ENCODE measurements around the gene DNAJC11. TPM values are rescaled to one million over a fixed set of nuclear protein-coding genes. Genes with fewer than 3 reads are reported as not detected.

The DNAJC11 gene
- total and polyA plus RNA-seq, 2 experiments from 2014 or later, result 64.7 to 67.9 TPM

- Histone ChIP-seq H3K27me3 (no peaks in the 10 kb centered on the region), H3K9me3 (ENCODE audit: low read depth) (no peaks in the 10 kb centered on the region), H3K4me1 (ENCODE audit: low read depth) (no peaks in the 10 kb centered on the region), H3K36me3 (peaks cover 3% of the 10 kb centered on the region), H3K27ac (no peak overlapping the region), H3K4me3 (no peak overlapping the region)
- DNase-seq (ENCODE audit: low read depth in 1 of 2, low spot score in 1 of 2), result no peak
- TF ChIP-seq CTCF (IDR thresholded peaks at IDR 0.05; ENCODE audit: low read depth, low read length), result no peak
Observed at GRCh38 chr1:6658359-6659060, 43.1 kb downstream of the DNAJC11 start.

DNA sequence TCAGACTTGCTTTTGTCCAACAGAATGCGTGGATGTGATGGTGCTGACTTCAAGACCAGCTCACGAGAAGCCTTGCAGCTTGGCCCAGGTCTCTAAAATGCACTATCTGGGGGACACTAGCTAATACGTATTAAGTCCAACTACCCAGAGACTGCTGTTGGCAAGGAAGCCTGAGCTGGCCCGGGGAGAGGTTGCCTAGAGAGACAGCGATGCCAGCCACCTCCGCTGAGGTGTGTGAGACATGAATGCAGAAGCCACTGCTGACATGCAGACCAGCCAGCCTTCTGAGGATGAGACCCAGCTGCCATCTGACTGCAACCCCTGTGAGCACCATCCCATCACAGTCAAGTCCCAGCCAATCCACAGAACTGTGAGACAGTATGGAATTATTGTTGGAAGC lies 44.5 kb downstream of the DNAJC11 start:
- no peak for TF ChIP-seq CTCF (IDR thresholded peaks at IDR 0.05; ENCODE audit: low read depth, low read length)
- Histone ChIP-seq H3K9me3 (ENCODE audit: low read depth) (no peaks in the 10 kb centered on the region), H3K27me3 (no peaks in the 10 kb centered on the region), H3K27ac (no peak overlapping the region), H3K36me3 (peaks cover 7% of the 10 kb centered on the region), H3K4me3 (no peak overlapping the region), H3K4me1 (ENCODE audit: low read depth) (no peaks in the 10 kb centered on the region)
- no peak for DNase-seq (ENCODE audit: low read depth in 1 of 2, low spot score in 1 of 2)

DNA sequence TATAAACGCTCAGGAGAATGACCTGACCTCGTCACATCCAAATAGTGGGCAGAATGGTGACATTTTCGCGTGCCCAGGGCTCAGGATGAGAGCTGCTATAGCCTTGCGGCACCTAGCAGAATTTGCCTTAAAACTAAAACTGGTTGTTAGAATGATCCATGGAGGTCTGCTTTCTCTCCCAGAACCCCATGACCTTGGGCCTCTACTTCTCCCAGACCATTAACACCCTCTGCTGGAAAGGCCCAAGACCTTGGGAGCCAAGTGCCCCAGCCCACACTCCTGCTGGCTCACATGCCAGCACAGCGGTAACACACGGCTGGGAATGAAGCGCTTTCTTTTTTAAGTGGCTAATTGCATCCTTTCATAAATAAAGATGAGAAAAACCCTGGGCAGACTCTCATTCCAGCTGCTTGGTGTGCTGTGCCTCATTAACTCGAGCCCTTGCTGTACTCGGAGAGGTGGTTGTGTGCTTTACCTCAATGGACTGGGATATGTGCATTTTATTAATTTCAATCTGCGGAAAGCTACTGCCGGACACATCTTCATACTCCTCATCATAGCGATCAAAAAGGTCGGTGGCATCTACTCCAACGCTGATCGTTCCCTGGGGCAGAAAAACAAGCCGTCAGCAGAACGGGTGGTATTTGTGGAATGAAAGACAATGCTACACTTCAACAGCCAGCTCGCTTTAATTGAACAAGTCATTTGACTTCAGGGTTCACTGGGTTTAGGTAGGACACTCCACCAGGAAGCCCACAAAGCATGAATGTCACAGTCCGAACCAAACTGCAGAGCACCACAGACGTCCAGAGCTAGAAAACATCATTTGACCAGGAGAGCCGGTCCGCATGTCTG lies 48.0 kb downstream of the DNAJC11 start:
- H3K4me1 ChIP-seq (ENCODE audit: low read depth), result no peaks in the 10 kb centered on the region
- H3K4me3 ChIP-seq, result no peak overlapping the region
- peaks cover 7% of the 10 kb centered on the region for H3K36me3 ChIP-seq
- H3K9me3 ChIP-seq (ENCODE audit: low read depth), result no peaks in the 10 kb centered on the region
- DNase-seq (ENCODE audit: low read depth in 1 of 2, low spot score in 1 of 2), result no peak
- no peaks in the 10 kb centered on the region for H3K27me3 ChIP-seq
- no peak overlapping the region for H3K27ac ChIP-seq
- no peak for TF ChIP-seq CTCF (IDR thresholded peaks at IDR 0.05; ENCODE audit: low read depth, low read length)

GRCh38 chr1:6652986-6653385 lies 48.6 kb downstream of the DNAJC11 start:
- Histone ChIP-seq H3K27me3 (no peaks in the 10 kb centered on the region), H3K4me1 (ENCODE audit: low read depth) (no peaks in the 10 kb centered on the region), H3K27ac (no peak overlapping the region), H3K36me3 (peaks cover 7% of the 10 kb centered on the region), H3K9me3 (ENCODE audit: low read depth) (no peaks in the 10 kb centered on the region), H3K4me3 (no peak overlapping the region)
- no peak for DNase-seq (ENCODE audit: low read depth in 1 of 2, low spot score in 1 of 2)
- TF ChIP-seq CTCF (IDR thresholded peaks at IDR 0.05; ENCODE audit: low read depth, low read length), result no peak

- no peak overlapping the region for H3K4me3 ChIP-seq
- H3K4me1 ChIP-seq (ENCODE audit: low read depth), result no peaks in the 10 kb centered on the region
- no peak for TF ChIP-seq CTCF (IDR thresholded peaks at IDR 0.05; ENCODE audit: low read depth, low read length)
- peaks cover 7% of the 10 kb centered on the region for H3K36me3 ChIP-seq
- H3K9me3 ChIP-seq (ENCODE audit: low read depth), result no peaks in the 10 kb centered on the region
- H3K27me3 ChIP-seq, result no peaks in the 10 kb centered on the region
- DNase-seq (ENCODE audit: low read depth in 1 of 2, low spot score in 1 of 2), result no peak
- no peak overlapping the region for H3K27ac ChIP-seq
Observed at GRCh38 chr1:6651909-6652308, 49.7 kb downstream of the DNAJC11 start.

Data from cardiac muscle cell (in vitro differentiated cells and primary cell).